Activated CD4-positive, alpha-beta T cell treated with anti-CD3 and anti-CD28 coated beads for 48 hours (primary cell): ENCODE data around the gene USHBP1.
"Not testable (repeated sequence)": the region's sequence is repeated elsewhere in the genome, so short reads cannot be mapped to it uniquely, and the experiment has no call there.

Experiments
- DNase-seq: peaks from one replicate; pipeline ENCODE4 v3.0.0-alpha.2; 2020

The USHBP1 gene

GRCh38 chr19:17294051-17294891 lies 29.7 kb upstream of the USHBP1 start:
- DNase-seq: peak; percentile 83

GRCh38 chr19:17293605-17294004 lies 29.1 kb upstream of the USHBP1 start:
- DNase-seq: no peak

DNA sequence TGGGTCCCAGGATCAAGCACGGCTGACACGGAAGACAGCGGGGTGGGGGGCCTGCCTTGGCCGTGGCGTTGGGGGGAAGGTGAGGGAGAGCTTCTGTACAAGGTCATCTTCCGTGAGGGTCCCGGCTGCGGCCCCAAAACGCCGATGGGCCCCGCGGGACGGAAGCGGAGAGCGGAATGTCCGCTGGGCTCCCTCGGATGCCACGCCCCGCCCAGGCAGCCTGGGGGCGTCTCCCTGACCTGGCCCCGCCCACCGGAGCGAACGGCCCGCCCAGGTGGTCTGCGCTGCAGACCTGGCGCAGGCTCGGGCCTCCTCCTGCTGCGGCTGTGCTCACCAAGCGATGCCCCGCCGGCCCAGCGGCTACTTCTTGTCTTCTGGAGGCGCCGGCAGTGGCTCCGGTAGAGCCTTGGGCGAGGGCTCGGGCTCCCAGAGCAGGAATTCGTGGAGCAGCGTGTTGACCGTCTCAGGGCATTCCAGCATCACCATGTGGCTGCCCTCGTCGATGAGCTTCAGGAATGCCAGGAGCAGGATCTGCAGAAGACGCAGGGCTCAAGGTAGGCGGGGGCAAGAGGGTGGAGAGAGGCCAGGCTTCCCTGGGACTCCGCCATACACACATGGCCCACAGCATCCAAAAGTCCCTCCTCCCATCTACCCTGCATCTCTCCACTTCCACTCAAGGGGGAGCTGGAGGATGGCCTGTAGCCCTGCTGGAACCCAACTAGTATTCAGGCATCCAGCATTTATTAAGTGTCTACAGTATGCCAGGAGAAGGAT lies 27.9 kb upstream of the USHBP1 start:
- peak; percentile 87 for DNase-seq

DNA sequence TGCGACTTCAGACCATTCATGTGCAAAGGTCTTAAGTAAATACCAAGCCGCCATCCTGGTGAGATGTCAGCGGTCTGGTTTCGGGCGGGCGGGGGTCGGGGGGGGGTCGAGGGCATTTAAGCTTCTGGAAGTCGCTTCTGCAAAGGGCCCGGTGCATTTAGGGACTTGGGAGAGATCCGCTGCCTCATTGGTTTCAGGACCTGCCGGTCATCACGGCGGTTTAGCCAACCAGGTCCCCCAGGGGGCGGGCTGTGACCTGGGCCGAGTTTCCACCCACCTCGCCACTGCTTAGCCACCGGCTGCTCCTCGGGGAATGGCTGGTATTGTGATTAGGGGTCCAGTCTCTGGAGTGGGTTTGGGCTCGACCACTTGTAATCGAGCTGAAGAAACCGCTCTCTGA lies 24.9 kb upstream of the USHBP1 start:
- DNase-seq: peak; percentile 82

- DNase-seq: no peak
Observed at GRCh38 chr19:17286752-17287151, 22.2 kb upstream of the USHBP1 start.

- no peak for DNase-seq
Observed at GRCh38 chr19:17286263-17286662, 21.7 kb upstream of the USHBP1 start.

DNA sequence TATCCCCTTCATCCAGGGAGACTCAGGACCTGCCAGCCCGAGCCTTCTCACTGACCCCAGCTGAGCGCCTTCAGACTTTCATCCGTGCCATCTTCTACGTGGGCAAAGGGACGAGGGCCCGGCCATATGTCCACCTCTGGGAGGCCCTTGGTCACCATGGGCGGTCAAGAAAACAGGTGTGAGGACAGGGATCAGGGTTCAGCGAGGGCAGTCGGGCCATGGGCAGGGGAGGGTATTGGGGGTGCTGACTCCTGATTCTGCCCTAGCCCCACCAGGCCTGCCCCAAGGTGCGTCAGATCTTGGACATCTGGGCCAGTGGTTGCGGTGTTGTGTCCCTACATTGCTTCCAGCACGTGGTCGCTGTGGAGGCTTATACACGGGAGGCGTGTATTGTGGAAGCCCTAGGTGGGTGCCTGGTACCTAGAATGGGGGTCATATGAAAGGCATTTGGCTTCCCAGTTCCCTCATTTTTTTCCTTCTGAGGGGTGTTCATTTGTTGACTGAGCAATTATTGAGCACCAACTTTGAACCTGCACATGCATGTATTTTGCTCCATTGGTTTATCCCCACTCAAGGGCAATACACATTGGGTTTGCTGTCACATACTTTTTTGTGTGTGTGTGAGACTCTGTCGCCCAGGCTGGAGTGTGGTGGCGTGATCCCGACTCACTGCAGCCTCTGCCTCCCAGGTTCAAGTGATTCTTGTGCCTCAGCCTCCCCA lies 21.0 kb upstream of the USHBP1 start:
- no peak for DNase-seq

DNA sequence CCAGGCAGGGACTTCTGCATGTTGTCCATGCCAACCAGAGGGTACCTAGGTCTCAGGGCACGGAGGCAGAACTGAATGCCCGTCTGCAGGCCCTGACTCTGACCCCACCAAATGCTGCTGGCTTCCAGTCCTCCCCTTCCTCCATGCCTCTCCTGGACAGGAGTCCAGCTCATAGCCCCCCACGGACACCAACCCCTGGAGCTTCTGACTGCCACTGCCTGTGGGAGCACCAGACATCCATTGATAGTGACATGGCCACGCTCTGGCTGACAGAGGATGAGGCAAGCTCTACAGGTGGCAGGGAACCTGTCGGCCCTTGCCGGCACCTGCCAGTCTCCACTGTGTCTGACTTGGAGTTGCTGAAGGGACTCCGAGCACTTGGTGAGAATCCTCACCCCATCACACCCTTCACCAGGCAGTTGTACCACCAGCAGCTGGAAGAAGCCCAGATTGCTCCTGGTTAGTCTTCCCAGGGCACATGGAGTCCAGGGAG lies 19.0 kb upstream of the USHBP1 start:
- DNase-seq: no peak

DNA sequence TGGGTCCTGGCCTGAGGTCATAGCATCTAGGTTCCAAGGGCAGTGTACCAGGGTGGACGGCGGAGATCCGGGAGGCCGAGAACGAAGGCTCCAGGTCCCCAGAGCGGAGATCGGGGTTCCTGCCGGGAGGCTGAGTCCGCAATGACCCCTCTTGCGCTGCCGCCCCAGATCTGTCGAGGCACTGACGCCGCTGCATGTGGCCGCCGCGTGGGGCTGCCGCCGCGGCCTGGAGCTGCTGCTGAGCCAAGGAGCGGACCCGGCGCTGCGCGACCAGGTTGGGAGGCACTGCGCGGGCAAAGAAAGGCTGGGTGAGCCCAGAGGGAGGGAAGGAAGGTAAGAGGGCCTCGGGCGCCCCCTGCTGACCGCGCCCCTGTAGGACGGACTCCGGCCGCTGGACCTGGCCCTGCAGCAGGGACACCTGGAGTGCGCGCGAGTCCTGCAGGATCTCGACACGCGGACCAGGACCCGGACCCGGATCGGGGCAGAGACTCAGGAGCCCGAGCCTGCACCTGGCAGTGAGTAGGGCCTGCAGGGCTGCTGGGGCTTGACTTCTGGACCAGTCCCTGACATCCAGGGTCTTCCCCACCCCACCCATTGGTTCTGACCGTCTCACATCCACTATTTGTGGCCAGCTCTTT lies 18.1 kb upstream of the USHBP1 start:
- peak; percentile 88 for DNase-seq

- peak; percentile 55 for DNase-seq
Observed at GRCh38 chr19:17281391-17282304, 17.1 kb upstream of the USHBP1 start, which contains the start of gene ANKLE1. TSS of gene ANKLE1 (plus strand) at chr19:17281901. CDS start at chr19:17281921, 20 bp downstream.

GRCh38 chr19:17279436-17279835 lies 14.9 kb upstream of the USHBP1 start:
- no peak for DNase-seq

GRCh38 chr19:17275441-17276175 lies 11.1 kb upstream of the USHBP1 start:
- no peak for DNase-seq

- DNase-seq: not testable (repeated sequence)
Observed at GRCh38 chr19:17274892-17275291, 10.3 kb upstream of the USHBP1 start.

- no peak for DNase-seq
Observed at GRCh38 chr19:17268754-17269153, 4.2 kb upstream of the USHBP1 start.

DNA sequence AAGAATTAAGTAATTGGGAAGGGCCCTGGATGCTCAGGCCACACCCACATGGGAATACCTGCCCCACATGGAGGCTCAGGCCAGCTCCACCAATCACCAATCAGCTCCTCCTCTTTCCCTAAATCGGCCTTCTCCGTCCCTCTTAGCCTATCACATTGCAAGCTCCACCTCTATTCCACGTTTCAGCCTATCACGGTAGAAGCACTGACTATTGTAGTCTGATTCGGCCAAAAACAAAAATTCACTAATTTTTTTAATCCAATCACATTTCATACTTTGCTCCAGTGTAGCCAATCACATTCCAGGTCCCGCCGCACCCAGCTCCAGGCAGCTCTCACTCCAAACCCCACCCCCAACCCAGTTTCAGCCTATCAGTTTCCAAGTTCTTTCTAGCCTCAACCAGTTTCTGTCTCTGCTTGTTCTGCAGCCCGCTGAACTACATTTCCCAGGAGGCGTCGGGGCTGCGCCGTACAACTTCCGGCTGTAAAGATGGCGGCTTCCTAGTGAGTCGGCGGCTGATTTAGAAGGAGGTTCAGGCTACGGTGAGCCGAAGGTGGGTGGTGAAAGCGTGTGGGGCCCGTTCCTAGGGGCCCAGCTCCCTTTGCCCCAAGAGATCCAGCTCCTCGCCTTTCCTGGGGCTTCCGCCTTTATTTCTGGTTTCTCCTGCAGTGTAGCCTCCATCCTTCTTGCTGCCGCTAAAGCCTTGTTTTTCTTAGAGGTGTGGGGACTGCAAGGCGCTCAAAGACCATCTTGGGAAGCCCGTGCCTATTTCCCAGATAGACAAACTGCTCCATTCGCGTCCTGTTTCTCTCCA lies 2.6 kb upstream of the USHBP1 start, which contains the start of gene BABAM1:
Gene BABAM1, plus strand, starts transcription at position 469 of the 814 bp plus-strand sequence. CDS start 1,364 bp downstream, outside the sequence.
- peak; percentile 97 for DNase-seq

GRCh38 chr19:17266589-17266974 lies 2.0 kb upstream of the USHBP1 start:
- no peak for DNase-seq

DNA sequence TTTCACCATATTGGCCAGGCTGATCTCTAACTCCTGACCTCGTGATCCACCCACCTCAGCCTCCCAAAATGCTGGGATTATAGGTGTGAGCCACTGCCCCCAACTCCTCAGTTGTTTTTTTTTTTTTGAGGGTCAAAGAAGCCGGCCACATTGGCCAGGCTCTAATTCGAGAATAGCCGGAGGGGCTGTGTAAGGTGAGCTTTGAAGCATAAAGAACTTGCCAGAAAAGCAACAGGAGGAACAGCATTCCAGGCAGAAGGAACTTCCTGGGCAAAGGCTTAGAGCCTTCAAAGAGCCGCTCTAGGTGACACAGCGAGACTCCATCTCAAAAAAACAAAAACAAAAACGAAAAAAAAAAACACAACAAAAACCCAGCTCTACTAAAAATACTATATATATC lies 1.5 kb upstream of the USHBP1 start:
- DNase-seq: no peak

DNA sequence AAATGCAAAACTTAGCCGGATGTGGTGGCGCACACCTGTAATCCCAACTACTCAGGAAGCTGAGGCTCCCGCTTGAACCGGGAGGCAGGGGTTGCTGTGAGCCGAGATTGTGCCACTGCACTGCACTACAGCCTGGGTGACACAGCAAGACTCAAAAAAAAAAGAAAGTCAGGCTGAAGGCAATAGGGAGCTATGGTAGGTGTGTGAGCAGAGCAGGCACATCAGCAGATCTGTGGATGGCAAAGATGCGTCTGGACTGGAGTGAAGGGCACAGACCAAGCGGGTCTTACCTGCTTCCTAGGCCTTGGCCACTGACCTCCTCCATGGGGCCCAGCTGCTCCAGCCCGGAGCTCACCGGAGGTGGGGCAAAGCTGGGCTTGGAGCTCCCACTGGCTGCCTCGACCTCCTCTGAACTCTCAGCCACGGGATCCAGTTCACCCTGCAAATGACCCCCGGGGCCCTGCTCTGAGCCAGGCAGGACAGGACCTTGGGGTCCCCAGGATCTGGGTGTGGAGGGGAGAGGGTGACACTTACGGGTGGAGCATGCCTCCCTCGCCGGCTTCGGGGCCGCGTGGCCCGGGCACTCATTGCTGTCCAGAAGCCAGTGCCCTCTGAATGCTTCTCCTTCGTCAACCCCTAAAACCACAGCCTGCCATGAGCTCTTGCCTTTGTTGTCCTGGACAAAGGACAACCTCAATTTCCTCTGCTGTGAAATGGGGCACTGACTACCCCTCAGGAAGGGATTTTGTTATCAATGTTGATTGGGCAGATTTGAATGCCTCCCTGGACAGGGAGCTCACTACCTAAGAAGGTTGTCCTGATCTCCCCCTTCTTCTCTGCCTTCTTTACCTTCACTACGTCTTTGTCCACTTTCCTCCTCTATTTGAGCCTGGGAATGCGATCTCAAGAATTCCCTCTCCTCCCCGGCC lies 569 bp downstream of the USHBP1 start:
- DNase-seq: no peak

- DNase-seq: no peak
Observed at GRCh38 chr19:17262557-17262956, 2.0 kb downstream of the USHBP1 start.
